HepG2 (cell line): ENCODE results near the gene NLGN4X. TPM values are rescaled to one million over a fixed set of nuclear protein-coding genes. Genes with fewer than 3 reads are reported as not detected.

Experiments
- ATAC-seq: fragments of 200-7000 bp; cut with Tn5 transposase; 3 replicates; pipeline ENCODE4 v1.9.1; 2020; ENCODE audit warnings: mild to moderate bottlenecking, moderate library complexity
- BruUV-seq: library from RNA; stranded (reverse); fragments of 400-500 nt; replicated peaks from 2 replicates; lab custom pipeline; 2021; lab: Mats Ljungman, UMichigan
- CTCF ChIA-PET: fragments of 300-600 bp; formaldehyde crosslinking; extraction: SDS; loops from one replicate; lab custom pipeline; 2021; ENCODE audit warnings: low total read pairs, inconsistent platforms, low intra/inter-chr PET ratio; lab: Yijun Ruan, JAX
- POLR2A ChIA-PET: fragments of 350-600 bp; sonication (Branson Sonifier 250); formaldehyde crosslinking; loops from one replicate; lab custom pipeline; 2020; ENCODE audit warnings: antibody characterized with exemption, inconsistent platforms; lab: Yijun Ruan, JAX
- DNase-seq: peaks from one replicate; pipeline ENCODE4 v3.0.0-alpha.2; 2015; ENCODE audit warnings: low spot score
- FAIRE-seq: peaks from 3 replicates; lab custom pipeline; 2011; peaks lifted over from hg19 to GRCh38; lab: Jason Lieb, UNC
- H2AFZ ChIP-seq: one replicate; pipeline ENCODE4 v1.6.1; 2011; ENCODE audit warnings: low read length, inconsistent platforms
- H3K27ac ChIP-seq: fragments of 300-600 bp; 3 replicates; pipeline ENCODE4 v1.8.0; 2011; ENCODE audit warnings: mixed run types, mild to moderate bottlenecking, mixed read lengths, low read length, inconsistent platforms; ENCODE audit not compliant: insufficient read depth; ENCODE audit errors: extremely low read length
- H3K27me3 ChIP-seq, 2 experiments: fragments of 200-600 bp in 1 of 2; 2 replicates in 1 of 2; 3 replicates in 1 of 2; pipeline versions ENCODE4 v1.6.0 to v1.8.0; 2011; ENCODE audit warnings: low read length in 2 of 2, mild to moderate bottlenecking in 2 of 2, moderate library complexity in 2 of 2, inconsistent platforms in 1 of 2; ENCODE audit not compliant: insufficient read depth in 2 of 2, control insufficient read depth in 1 of 2
- H3K36me3 ChIP-seq, 2 experiments: fragments of 200-600 bp in 1 of 2; replicated peaks in 1 of 2; 2 replicates in 1 of 2; 3 replicates in 1 of 2; pipeline versions ENCODE4 v1.5.1 to v1.8.0; 2011; ENCODE audit warnings: low read length in 2 of 2, inconsistent platforms in 1 of 2; ENCODE audit not compliant: insufficient read depth in 2 of 2, control insufficient read depth in 1 of 2
- H3K4me1 ChIP-seq: 2 replicates; pipeline ENCODE4 v1.5.1; 2012; ENCODE audit warnings: low read length, inconsistent platforms; ENCODE audit not compliant: insufficient read depth
- H3K4me2 ChIP-seq: 2 replicates; pipeline ENCODE4 v1.6.0; 2011; ENCODE audit warnings: low read depth, low read length, inconsistent platforms
- H3K4me3 ChIP-seq, 3 experiments: fragments of 200-600 bp in 1 of 3; sonication (generic), shearing (Covaris generic) in 1 of 3; replicated peaks in 1 of 3; 2 replicates each; pipeline ENCODE4 v1.5.1; 2011 to 2016; ENCODE audit warnings: low read length in 3 of 3, inconsistent platforms in 2 of 3, low read depth in 2 of 3, mild to moderate bottlenecking in 2 of 3, control low read depth in 1 of 3, mixed read lengths in 1 of 3; ENCODE audit not compliant: insufficient read depth in 1 of 3
- H3K79me2 ChIP-seq: one replicate; pipeline ENCODE4 v1.6.1; 2011; ENCODE audit warnings: low read length, inconsistent platforms; ENCODE audit not compliant: insufficient read depth
- H3K9ac ChIP-seq: 2 replicates; pipeline ENCODE4 v1.6.0; 2011; ENCODE audit warnings: mild to moderate bottlenecking, low read depth, low read length, inconsistent platforms; ENCODE audit not compliant: insufficient read depth
- H3K9me3 ChIP-seq: 2 replicates; pipeline ENCODE4 v1.5.1; 2012; ENCODE audit warnings: mild to moderate bottlenecking, low read length
- H4K20me1 ChIP-seq: 2 replicates; pipeline ENCODE4 v1.6.0; 2011; ENCODE audit warnings: inconsistent platforms, mild to moderate bottlenecking, low read length, moderate library complexity; ENCODE audit not compliant: insufficient read depth
- DR1 ChIP-seq: sonication (generic); formaldehyde crosslinking; IDR thresholded peaks from 2 replicates; pipeline ENCODE4 v1.8.0; 2021; ENCODE audit warnings: mild to moderate bottlenecking, missing genetic modification reagents, inconsistent platforms
- HOXA9 ChIP-seq: sonication (generic); formaldehyde crosslinking; IDR thresholded peaks from 2 replicates; pipeline ENCODE4 v1.8.1; 2022; ENCODE audit warnings: missing genetic modification reagents, mild to moderate bottlenecking, moderate library complexity, borderline replicate concordance
- KAT7 ChIP-seq: IDR thresholded peaks from 2 replicates; pipeline ENCODE4 v1.6.1; 2018; ENCODE audit warnings: borderline replicate concordance, missing compliant biosample characterization
- U2AF2 ChIP-seq: fragments of 200-400 bp; formaldehyde crosslinking; IDR thresholded peaks from 2 replicates; pipeline ENCODE4 v1.6.1; 2017; ENCODE audit warnings: low read depth, mild to moderate bottlenecking, low read length
- ZNF282 ChIP-seq: fragments of 450-650 bp; IDR thresholded peaks from 2 replicates; pipeline ENCODE4 v1.6.1; 2018; ENCODE audit not compliant: partially characterized antibody
- ZNF350 ChIP-seq: sonication (generic); formaldehyde crosslinking; IDR thresholded peaks from 2 replicates; pipeline ENCODE4 v1.4.0; 2020; ENCODE audit warnings: mild to moderate bottlenecking, low read depth, missing genetic modification reagents, borderline replicate concordance
- ZNF501 ChIP-seq: sonication (generic); formaldehyde crosslinking; IDR thresholded peaks from 2 replicates; pipeline ENCODE4 v1.5.1; 2020; ENCODE audit warnings: mild to moderate bottlenecking, moderate library complexity, missing genetic modification reagents
- ZNF747 ChIP-seq: sonication (generic); formaldehyde crosslinking; IDR thresholded peaks from 2 replicates; pipeline ENCODE4 v1.8.1; 2023; ENCODE audit warnings: missing genetic modification reagents, mild to moderate bottlenecking, borderline replicate concordance
- WGBS: methylation state at CpG from one replicate; pipeline ENCODE4 v1.1.6; 2017; ENCODE audit warnings: low lambda C conversion rate; 5-methylcytosine and 5-hydroxymethylcytosine counted together
- in situ Hi-C: cut with HindIII; loops from 2 replicates; pipeline ENCODE4 v1.10.0; 2017; ENCODE audit warnings: low pct_unique_long_range_greater_than_20kb; ENCODE audit not compliant: extremely low pct_ligation_motif_present
- intact Hi-C: fragments of 100-400 bp; cut with micrococcal nuclease; formaldehyde crosslinking; loops from one replicate; pipeline ENCODE4 v1.10.0; 2022; ENCODE audit not compliant: unreplicated experiment
- polyA plus RNA-seq, 8 experiments: library from polyadenylated mRNA; depleted of rRNA in 3 of 8; stranded (reverse) in 7 of 8; unstranded in 1 of 8; fragments of >200 nt; fragmentation: Illumina TruSeq in 4 of 8; extraction: Trizol in 4 of 8; gene quantifications; 2 replicates each; pipeline versions ENCODE4 v1.2.1 to v1.2.3, GENCODE V29; 2011 to 2016; ENCODE audit warnings: low read depth in 4 of 8, missing spikeins in 1 of 8, mixed read lengths in 1 of 8; ENCODE audit not compliant: insufficient read depth in 1 of 8
- total RNA-seq, 5 experiments: library from RNA; depleted of rRNA; stranded (reverse); fragments of >200 nt; fragmentation: Illumina TruSeq; extraction: Trizol; gene quantifications; 2 replicates each; pipeline ENCODE4 v1.2.3, GENCODE V29; 2016; ENCODE audit warnings: low read depth in 1 of 5
- TF ChIP-seq, protein P1 (sequence below): sonication (generic); formaldehyde crosslinking; IDR thresholded peaks from 2 replicates; pipeline ENCODE4 v1.4.0; 2020; ENCODE audit warnings: missing genetic modification reagents, borderline replicate concordance
- TF ChIP-seq, protein P2 (sequence below): sonication (generic); formaldehyde crosslinking; IDR thresholded peaks from 2 replicates; pipeline ENCODE4 v1.8.0; 2022; ENCODE audit warnings: mild to moderate bottlenecking, missing genetic modification reagents, moderate library complexity
- TF ChIP-seq, protein P3 (sequence below): sonication (generic); formaldehyde crosslinking; IDR thresholded peaks from 2 replicates; pipeline ENCODE4 v1.4.0; 2020; ENCODE audit warnings: low read depth, mild to moderate bottlenecking, missing genetic modification reagents
- TF ChIP-seq, protein P4 (sequence below): sonication (generic); formaldehyde crosslinking; IDR thresholded peaks from 2 replicates; pipeline ENCODE4 v1.5.1; 2020; ENCODE audit warnings: missing genetic modification reagents, mild to moderate bottlenecking, borderline replicate concordance
- TF ChIP-seq, protein P5 (sequence below): IDR thresholded peaks from 2 replicates; pipeline ENCODE4 v1.6.1; 2016

The NLGN4X gene
- total and polyA plus RNA-seq, 2 of the 13 experiments (the other 11 are each of a cell fraction or from before 2014, with no cell fraction given), result not detected

DNA sequence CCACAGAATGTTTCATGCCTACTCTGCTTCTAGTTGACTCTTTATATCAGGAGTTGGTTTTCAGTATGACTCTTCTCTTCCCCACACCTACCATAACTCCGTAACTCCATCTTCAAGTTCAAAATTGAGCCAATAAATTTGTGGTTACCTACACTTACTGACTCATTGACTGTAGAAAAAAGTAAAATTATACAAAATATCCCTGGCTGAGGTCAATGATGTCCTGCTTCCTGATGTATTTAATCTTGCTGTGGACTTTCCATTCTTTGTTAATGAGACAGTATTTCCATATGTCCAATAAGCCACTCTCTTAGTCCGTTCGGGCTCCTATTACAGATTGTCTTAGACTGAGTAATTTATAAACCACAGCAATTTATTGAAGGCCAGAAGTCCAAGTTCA lies 9.9 kb upstream of the NLGN4X start:
- ATAC-seq (no peak), DNase-seq (no peak), FAIRE-seq (no peak)
- Histone ChIP-seq H3K4me2 (no peak overlapping the region), H3K4me3 (no peak overlapping the region), H4K20me1 (no peaks in the 10 kb centered on the region), H3K36me3 (no peaks in the 10 kb centered on the region), H3K4me1 (no peaks in the 10 kb centered on the region), H3K9me3 (no peaks in the 10 kb centered on the region), H2AFZ (no peak overlapping the region), H3K79me2 (no peaks in the 10 kb centered on the region), H3K9ac (no peak overlapping the region), H3K27ac (no peak overlapping the region), H3K27me3 (no peaks in the 10 kb centered on the region)
- CTCF ChIA-PET, result no interaction called here
- 8% methylated on average over 3 of the region's 3 CpGs for WGBS
- in situ Hi-C loops (no loop called here), intact Hi-C loops (no loop called here)
- no TSS peak for BruUV-seq
- POLR2A ChIA-PET, result no interaction called here
- TF ChIP-seq, protein P1, sequence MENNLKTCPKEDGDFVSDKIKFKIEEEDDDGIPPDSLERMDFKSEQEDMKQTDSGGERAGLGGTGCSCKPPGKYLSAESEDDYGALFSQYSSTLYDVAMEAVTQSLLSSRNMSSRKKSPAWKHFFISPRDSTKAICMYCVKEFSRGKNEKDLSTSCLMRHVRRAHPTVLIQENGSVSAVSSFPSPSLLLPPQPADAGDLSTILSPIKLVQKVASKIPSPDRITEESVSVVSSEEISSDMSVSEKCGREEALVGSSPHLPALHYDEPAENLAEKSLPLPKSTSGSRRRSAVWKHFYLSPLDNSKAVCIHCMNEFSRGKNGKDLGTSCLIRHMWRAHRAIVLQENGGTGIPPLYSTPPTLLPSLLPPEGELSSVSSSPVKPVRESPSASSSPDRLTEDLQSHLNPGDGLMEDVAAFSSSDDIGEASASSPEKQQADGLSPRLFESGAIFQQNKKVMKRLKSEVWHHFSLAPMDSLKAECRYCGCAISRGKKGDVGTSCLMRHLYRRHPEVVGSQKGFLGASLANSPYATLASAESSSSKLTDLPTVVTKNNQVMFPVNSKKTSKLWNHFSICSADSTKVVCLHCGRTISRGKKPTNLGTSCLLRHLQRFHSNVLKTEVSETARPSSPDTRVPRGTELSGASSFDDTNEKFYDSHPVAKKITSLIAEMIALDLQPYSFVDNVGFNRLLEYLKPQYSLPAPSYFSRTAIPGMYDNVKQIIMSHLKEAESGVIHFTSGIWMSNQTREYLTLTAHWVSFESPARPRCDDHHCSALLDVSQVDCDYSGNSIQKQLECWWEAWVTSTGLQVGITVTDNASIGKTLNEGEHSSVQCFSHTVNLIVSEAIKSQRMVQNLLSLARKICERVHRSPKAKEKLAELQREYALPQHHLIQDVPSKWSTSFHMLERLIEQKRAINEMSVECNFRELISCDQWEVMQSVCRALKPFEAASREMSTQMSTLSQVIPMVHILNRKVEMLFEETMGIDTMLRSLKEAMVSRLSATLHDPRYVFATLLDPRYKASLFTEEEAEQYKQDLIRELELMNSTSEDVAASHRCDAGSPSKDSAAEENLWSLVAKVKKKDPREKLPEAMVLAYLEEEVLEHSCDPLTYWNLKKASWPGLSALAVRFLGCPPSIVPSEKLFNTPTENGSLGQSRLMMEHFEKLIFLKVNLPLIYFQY (CRISPR knock-in tag), result no peak
- TF ChIP-seq, protein P2, sequence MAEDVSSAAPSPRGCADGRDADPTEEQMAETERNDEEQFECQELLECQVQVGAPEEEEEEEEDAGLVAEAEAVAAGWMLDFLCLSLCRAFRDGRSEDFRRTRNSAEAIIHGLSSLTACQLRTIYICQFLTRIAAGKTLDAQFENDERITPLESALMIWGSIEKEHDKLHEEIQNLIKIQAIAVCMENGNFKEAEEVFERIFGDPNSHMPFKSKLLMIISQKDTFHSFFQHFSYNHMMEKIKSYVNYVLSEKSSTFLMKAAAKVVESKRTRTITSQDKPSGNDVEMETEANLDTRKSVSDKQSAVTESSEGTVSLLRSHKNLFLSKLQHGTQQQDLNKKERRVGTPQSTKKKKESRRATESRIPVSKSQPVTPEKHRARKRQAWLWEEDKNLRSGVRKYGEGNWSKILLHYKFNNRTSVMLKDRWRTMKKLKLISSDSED (CRISPR knock-in tag), result no peak
- no peak for TF ChIP-seq ZNF501 (CRISPR knock-in tag)
- TF ChIP-seq, protein P3, sequence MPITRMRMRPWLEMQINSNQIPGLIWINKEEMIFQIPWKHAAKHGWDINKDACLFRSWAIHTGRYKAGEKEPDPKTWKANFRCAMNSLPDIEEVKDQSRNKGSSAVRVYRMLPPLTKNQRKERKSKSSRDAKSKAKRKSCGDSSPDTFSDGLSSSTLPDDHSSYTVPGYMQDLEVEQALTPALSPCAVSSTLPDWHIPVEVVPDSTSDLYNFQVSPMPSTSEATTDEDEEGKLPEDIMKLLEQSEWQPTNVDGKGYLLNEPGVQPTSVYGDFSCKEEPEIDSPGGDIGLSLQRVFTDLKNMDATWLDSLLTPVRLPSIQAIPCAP, result no peak
- TF ChIP-seq HOXA9 (CRISPR knock-in tag), result no peak
- no peak for TF ChIP-seq ZNF282
- TF ChIP-seq, protein P4, sequence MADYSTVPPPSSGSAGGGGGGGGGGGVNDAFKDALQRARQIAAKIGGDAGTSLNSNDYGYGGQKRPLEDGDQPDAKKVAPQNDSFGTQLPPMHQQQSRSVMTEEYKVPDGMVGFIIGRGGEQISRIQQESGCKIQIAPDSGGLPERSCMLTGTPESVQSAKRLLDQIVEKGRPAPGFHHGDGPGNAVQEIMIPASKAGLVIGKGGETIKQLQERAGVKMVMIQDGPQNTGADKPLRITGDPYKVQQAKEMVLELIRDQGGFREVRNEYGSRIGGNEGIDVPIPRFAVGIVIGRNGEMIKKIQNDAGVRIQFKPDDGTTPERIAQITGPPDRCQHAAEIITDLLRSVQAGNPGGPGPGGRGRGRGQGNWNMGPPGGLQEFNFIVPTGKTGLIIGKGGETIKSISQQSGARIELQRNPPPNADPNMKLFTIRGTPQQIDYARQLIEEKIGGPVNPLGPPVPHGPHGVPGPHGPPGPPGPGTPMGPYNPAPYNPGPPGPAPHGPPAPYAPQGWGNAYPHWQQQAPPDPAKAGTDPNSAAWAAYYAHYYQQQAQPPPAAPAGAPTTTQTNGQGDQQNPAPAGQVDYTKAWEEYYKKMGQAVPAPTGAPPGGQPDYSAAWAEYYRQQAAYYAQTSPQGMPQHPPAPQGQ (CRISPR knock-in tag), result no peak
- TF ChIP-seq ZNF747 (CRISPR knock-in tag), result no peak
- TF ChIP-seq ZNF350 (CRISPR knock-in tag), result no peak
- TF ChIP-seq DR1 (CRISPR knock-in tag), result no peak
- TF ChIP-seq, protein P5, sequence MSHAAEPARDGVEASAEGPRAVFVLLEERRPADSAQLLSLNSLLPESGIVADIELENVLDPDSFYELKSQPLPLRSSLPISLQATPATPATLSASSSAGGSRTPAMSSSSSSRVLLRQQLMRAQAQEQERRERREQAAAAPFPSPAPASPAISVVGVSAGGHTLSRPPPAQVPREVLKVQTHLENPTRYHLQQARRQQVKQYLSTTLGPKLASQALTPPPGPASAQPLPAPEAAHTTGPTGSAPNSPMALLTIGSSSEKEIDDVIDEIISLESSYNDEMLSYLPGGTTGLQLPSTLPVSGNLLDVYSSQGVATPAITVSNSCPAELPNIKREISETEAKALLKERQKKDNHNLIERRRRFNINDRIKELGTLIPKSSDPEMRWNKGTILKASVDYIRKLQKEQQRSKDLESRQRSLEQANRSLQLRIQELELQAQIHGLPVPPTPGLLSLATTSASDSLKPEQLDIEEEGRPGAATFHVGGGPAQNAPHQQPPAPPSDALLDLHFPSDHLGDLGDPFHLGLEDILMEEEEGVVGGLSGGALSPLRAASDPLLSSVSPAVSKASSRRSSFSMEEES, result no peak
- no peak for TF ChIP-seq U2AF2
- no peak for TF ChIP-seq KAT7 (CRISPR knock-in tag)
